Natural killer cell treated with Interleukin-12 subunit alpha and Interleukin-12 subunit beta and Interleukin-15 and Interleukin-18, amount 100 ng/mL, for 72 hours (primary cell): ENCODE measurements around the gene EEIG2. TPM values are rescaled to one million over a fixed set of nuclear protein-coding genes. Genes with fewer than 3 reads are reported as not detected.

Experiments
- ATAC-seq, 2 donors: fragments of 150-1000 bp; cut with Tn5 transposase in 1 of 2; sonication (Bioruptor Pico), chemical (Tn5 transposase) in 1 of 2; 2 replicates each; pipeline ENCODE4 v1.10.0; 2021
- DNase-seq: peaks from one replicate; pipeline ENCODE4 v3.0.0; 2022; ENCODE audit warnings: low spot score
- H3K27ac Mint-ChIP-seq, 2 donors: 1 replicate in 1 of 2; 2 replicates in 1 of 2; pipeline ENCODE4 v1.8.0; 2022; ENCODE audit warnings: mixed read lengths in 2 of 2, mild to moderate bottlenecking in 1 of 2, moderate library complexity in 1 of 2
- H3K27me3 Mint-ChIP-seq, 2 donors: 1 replicate in 1 of 2; 2 replicates in 1 of 2; pipeline ENCODE4 v1.8.0; 2022; ENCODE audit warnings: mixed read lengths in 2 of 2
- H3K36me3 Mint-ChIP-seq: one replicate; pipeline ENCODE4 v1.8.0; 2022; ENCODE audit warnings: mixed read lengths
- H3K4me1 Mint-ChIP-seq, 2 donors: 1 replicate in 1 of 2; 2 replicates in 1 of 2; pipeline ENCODE4 v1.8.0; 2022; ENCODE audit warnings: low read depth in 2 of 2, mixed read lengths in 2 of 2, mild to moderate bottlenecking in 1 of 2
- H3K4me3 Mint-ChIP-seq: one replicate; pipeline ENCODE4 v1.8.0; 2022; ENCODE audit warnings: mixed read lengths
- H3K9me3 Mint-ChIP-seq: 2 replicates; pipeline ENCODE4 v1.8.0; 2022; ENCODE audit warnings: mixed read lengths
- total RNA-seq, 2 donors: library from RNA; stranded (reverse); gene quantifications; one replicate each; pipeline ENCODE4 v1.2.3, GENCODE V29; 2022

EEIG2 gene
- total RNA-seq, 2 donors from 2014 or later = 18.4 to 20.7 TPM

GRCh38 chr1:108600504-108600903 lies 40.6 kb downstream of the EEIG2 start:
- no peak overlapping the region for H3K27ac Mint-ChIP-seq
- ATAC-seq (no peak), DNase-seq (no peak)
- H3K27me3 Mint-ChIP-seq = no peaks in the 10 kb centered on the region
- H3K4me1 Mint-ChIP-seq = peaks cover 12 to 24% of the 10 kb centered on the region in 2 donors
- no peaks in the 10 kb centered on the region for H3K36me3 Mint-ChIP-seq
- H3K4me3 Mint-ChIP-seq = no peak overlapping the region
- no peaks in the 10 kb centered on the region for H3K9me3 Mint-ChIP-seq

GRCh38 chr1:108601708-108602410 lies 42.0 kb downstream of the EEIG2 start:
- Mint-ChIP-seq H3K4me3 (no peak overlapping the region), H3K36me3 (no peaks in the 10 kb centered on the region), H3K9me3 (no peaks in the 10 kb centered on the region), H3K4me1 (peaks cover 7 to 20% of the 10 kb centered on the region in 2 donors), H3K27me3 (no peaks in the 10 kb centered on the region), H3K27ac (no peak overlapping the region)
- ATAC-seq (no peak), DNase-seq (no peak)

DNA sequence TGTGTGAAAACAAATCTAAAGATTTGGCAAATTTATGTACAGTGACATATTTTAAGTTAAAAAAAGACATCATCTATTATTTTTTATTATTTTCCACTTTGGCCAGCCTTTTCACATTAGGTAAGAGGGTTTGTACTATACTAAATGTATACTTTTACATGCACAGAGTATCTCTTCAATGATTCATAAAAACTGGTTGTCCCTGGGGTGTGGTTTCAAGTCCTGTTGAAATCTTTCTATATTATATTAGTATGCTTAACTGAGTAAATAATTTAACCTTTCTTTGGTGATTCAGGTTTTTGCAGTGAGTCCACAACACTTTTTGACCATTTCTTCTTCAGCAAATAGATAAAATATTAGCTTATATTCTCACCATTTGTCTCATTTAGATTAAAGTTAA lies 45.7 kb downstream of the EEIG2 start:
- H3K27ac Mint-ChIP-seq = no peak overlapping the region
- H3K4me1 Mint-ChIP-seq = peaks cover 7 to 17% of the 10 kb centered on the region in 2 donors
- H3K27me3 Mint-ChIP-seq = no peaks in the 10 kb centered on the region
- peaks cover 7% of the 10 kb centered on the region for H3K36me3 Mint-ChIP-seq
- DNase-seq = no peak
- no peaks in the 10 kb centered on the region for H3K9me3 Mint-ChIP-seq
- no peak overlapping the region for H3K4me3 Mint-ChIP-seq
- no peak for ATAC-seq

DNA sequence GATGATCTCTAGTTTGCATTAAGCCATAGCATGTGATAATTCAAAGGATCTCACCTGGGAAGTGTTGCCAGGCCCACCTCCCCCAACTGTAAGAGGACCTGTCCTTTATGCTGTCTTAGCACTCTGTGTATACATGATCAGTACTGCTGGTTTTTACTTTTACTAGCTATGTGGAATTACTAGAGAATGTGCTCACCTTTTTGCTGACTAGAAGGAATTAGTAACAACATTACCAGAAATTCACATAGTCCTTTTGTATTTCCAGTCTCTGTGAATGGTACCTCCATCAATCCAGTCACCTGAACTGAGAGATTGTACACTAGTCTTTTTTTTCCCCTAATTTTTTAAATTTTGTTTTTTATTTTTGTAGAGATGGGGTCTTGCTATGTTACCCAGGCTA lies 46.6 kb downstream of the EEIG2 start:
- H3K4me1 Mint-ChIP-seq = peaks cover 11 to 20% of the 10 kb centered on the region in 2 donors
- no peak overlapping the region for H3K27ac Mint-ChIP-seq
- H3K36me3 Mint-ChIP-seq = peaks cover 7% of the 10 kb centered on the region
- no peaks in the 10 kb centered on the region for H3K9me3 Mint-ChIP-seq
- no peak overlapping the region for H3K4me3 Mint-ChIP-seq
- H3K27me3 Mint-ChIP-seq = no peaks in the 10 kb centered on the region
- DNase-seq (no peak), ATAC-seq (no peak)

DNA sequence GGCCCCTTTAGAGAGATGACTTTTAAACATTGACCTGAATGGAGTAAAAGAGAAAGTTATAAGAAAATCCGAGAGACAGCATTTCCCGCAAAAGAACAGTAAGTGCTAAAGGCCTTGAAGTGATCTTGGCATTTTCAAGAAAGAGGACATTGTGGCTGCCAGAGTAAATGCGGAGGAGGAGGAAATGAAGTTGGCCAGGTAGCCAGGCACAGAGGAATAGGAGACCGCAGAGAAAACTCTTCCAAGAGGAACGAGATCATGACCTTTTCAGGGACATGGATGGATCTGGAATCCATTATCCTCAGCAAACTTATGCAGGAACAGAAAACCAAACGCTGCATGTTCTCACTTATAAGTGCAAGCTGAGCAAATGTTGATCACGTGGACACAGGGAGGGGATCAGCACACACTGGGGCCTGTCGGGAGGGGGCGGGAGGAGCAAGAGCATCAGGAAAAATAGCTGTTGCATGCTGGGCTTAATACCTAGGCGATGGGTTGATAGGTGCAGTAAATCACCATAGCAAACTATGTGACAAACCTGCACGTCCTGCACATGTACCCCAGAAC lies 49.7 kb downstream of the EEIG2 start:
- H3K27me3 Mint-ChIP-seq = no peaks in the 10 kb centered on the region
- peaks cover 12 to 20% of the 10 kb centered on the region in 2 donors for H3K4me1 Mint-ChIP-seq
- ATAC-seq (no peak), DNase-seq (no peak)
- H3K9me3 Mint-ChIP-seq = no peaks in the 10 kb centered on the region
- H3K4me3 Mint-ChIP-seq = no peak overlapping the region
- H3K27ac Mint-ChIP-seq = no peak overlapping the region
- peaks cover 7% of the 10 kb centered on the region for H3K36me3 Mint-ChIP-seq

Other genes with a start within 250 kb of the EEIG2 start
- under 1 TPM; 0.22 to 0.52 TPM for gene NBPF6, start 109.8 kb upstream of the EEIG2 start, total RNA-seq
- gene HENMT1, start 101.0 kb downstream of the EEIG2 start, total RNA-seq = 10 to 100 TPM; 27.5 to 35.7 TPM
- 100 to 1,000 TPM in 1 of 2 donors, 10 to 100 TPM in 1; 76.3 to 104 TPM for gene PRPF38B, start 132.2 kb downstream of the EEIG2 start, total RNA-seq
- under 1 TPM in 1 of 2 donors, not detected in 1; 0.12 TPM for gene FNDC7, start 152.8 kb downstream of the EEIG2 start, total RNA-seq
- gene STXBP3, start 186.6 kb downstream of the EEIG2 start, total RNA-seq = 10 to 100 TPM; 52.9 to 53.1 TPM